ENCODE data around the gene RHBDD1. TPM values are rescaled to one million over a fixed set of nuclear protein-coding genes. Genes with fewer than 3 reads are reported as not detected.

Gene RHBDD1
- polyA plus RNA-seq, 5 donors, result 17.3 to 26.2 (median 24.2) TPM

- DNase-seq, result no peak
Measured at GRCh38 chr2:226983895-226984749, 148.3 kb downstream of the RHBDD1 start.

- DNase-seq, result peak; percentile 77 to 87
Measured at GRCh38 chr2:226984750-226985582, 149.1 kb downstream of the RHBDD1 start.

GRCh38 chr2:226985583-226985946, 149.7 kb downstream of the RHBDD1 start:
- DNase-seq, result no peak

- no peak for DNase-seq
Measured at GRCh38 chr2:226991663-226992062, 155.8 kb downstream of the RHBDD1 start.

GRCh38 chr2:226993171-226993570, 157.3 kb downstream of the RHBDD1 start:
- DNase-seq, result no peak

- no peak for DNase-seq
Measured at GRCh38 chr2:226994775-226995174, 158.9 kb downstream of the RHBDD1 start.

GRCh38 chr2:226995625-226996041, 159.8 kb downstream of the RHBDD1 start:
- DNase-seq, result no peak

GRCh38 chr2:226999661-227000060, 163.8 kb downstream of the RHBDD1 start:
- DNase-seq, result no peak

- DNase-seq, result no peak
Measured at GRCh38 chr2:227000123-227000522, 164.3 kb downstream of the RHBDD1 start.

- no peak for DNase-seq
Measured at GRCh38 chr2:227004482-227004881, 168.6 kb downstream of the RHBDD1 start.

- DNase-seq, result no peak
Measured at GRCh38 chr2:227006189-227006897, 170.5 kb downstream of the RHBDD1 start.

GRCh38 chr2:227007148-227007547, 171.3 kb downstream of the RHBDD1 start:
- DNase-seq, result no peak

- DNase-seq, result no peak
Measured at GRCh38 chr2:227007940-227008339, 172.1 kb downstream of the RHBDD1 start.

- DNase-seq, result no peak
Measured at GRCh38 chr2:227010433-227010832, 174.6 kb downstream of the RHBDD1 start.

- DNase-seq, result no peak
Measured at GRCh38 chr2:227013330-227013729, 177.5 kb downstream of the RHBDD1 start.

GRCh38 chr2:227013881-227014280, 178.0 kb downstream of the RHBDD1 start:
- DNase-seq, result no peak

- no peak for DNase-seq
Measured at GRCh38 chr2:227016894-227017293, 181.0 kb downstream of the RHBDD1 start.

GRCh38 chr2:227020416-227020815, 184.6 kb downstream of the RHBDD1 start:
- DNase-seq, result no peak

- no peak for DNase-seq
Measured at GRCh38 chr2:227022608-227023007, 186.8 kb downstream of the RHBDD1 start.

GRCh38 chr2:227025510-227025909, 189.7 kb downstream of the RHBDD1 start:
- no peak for DNase-seq

- no peak for DNase-seq
Measured at GRCh38 chr2:227029426-227030105, 193.7 kb downstream of the RHBDD1 start.

GRCh38 chr2:227030789-227031188, 194.9 kb downstream of the RHBDD1 start:
- no peak for DNase-seq
